ENCODE results near the gene TDRD3.

GRCh38 chr13:60397704-60398378, 821 bp downstream of the TDRD3 start:
- TF ChIP-seq CTCF (IDR thresholded peaks at IDR 0.05; ENCODE audit: insufficient read depth, low read depth, low read length): no peak
- no peak for TF ChIP-seq EZH2 (IDR thresholded peaks at IDR 0.05; ENCODE audit: insufficient read depth, low read length)
